ENCODE results near the gene FAM53A. TPM values are rescaled to one million over a fixed set of nuclear protein-coding genes. Genes with fewer than 3 reads are reported as not detected.

Gene FAM53A
- total and polyA plus RNA-seq, 2 of the 4 experiments (the other 2 are of a cell fraction), result 2.0 to 3.1 TPM

- Histone ChIP-seq H2AK9ac (replicated peaks; ENCODE audit: low read depth, low read length, poor library complexity) (no peak overlapping the region), H3K18ac (ENCODE audit: low read depth, low read length) (no peak overlapping the region), H3K9me3 (ENCODE audit: control insufficient read depth, insufficient read depth, low read length) (no peaks in the 10 kb centered on the region), H3K23ac (ENCODE audit: low read depth, low read length) (no peak overlapping the region), H3K9ac (ENCODE audit: low read depth, low read length) (no peak overlapping the region), H4K8ac (ENCODE audit: low read depth in 2 of 2, low read length in 2 of 2) (no peak overlapping the region), H4K5ac (ENCODE audit: low read depth, low read length) (no peak overlapping the region), H3K27ac (ENCODE audit: insufficient read depth, low read length) (no peak overlapping the region), H3K4ac (ENCODE audit: low read depth, low read length) (no peak overlapping the region), H3K4me2 (ENCODE audit: low read depth, low read length) (no peak overlapping the region), H4K91ac (ENCODE audit: insufficient read depth, low read depth, low read length) (no peak overlapping the region), H3K36me3 (ENCODE audit: control insufficient read depth, insufficient read depth, low read length) (no peaks in the 10 kb centered on the region), H2BK120ac (ENCODE audit: low read depth, low read length) (no peak overlapping the region), H3K27me3 (ENCODE audit: control insufficient read depth, insufficient read depth, low read length) (no peaks in the 10 kb centered on the region), H3K14ac (replicated peaks; ENCODE audit: low read depth, low read length) (no peak overlapping the region), H2AFZ (replicated peaks; ENCODE audit: low read length, poor library complexity) (no peak overlapping the region), H2BK15ac (ENCODE audit: low read depth, low read length) (no peak overlapping the region), H3K56ac (ENCODE audit: extremely low read depth, insufficient read depth, low read length) (no peak overlapping the region), H3K79me1 (ENCODE audit: low read depth in 1 of 2, low read length in 2 of 2) (no peaks in the 10 kb centered on the region), H3K9me1 (ENCODE audit: insufficient read depth, low read length) (no peaks in the 10 kb centered on the region; the same call in 1 of the 2 replicates), H3K4me1 (ENCODE audit: control insufficient read depth, insufficient read depth, low read length) (no peaks in the 10 kb centered on the region), H2BK5ac (ENCODE audit: low read depth, low read length, poor library complexity, severe bottlenecking) (no peak overlapping the region), H3K4me3 (ENCODE audit: insufficient read depth, low read depth, low read length) (no peak overlapping the region), H2AK5ac (ENCODE audit: low read depth, low read length) (no peak overlapping the region), H2BK20ac (ENCODE audit: low read depth, low read length) (no peak overlapping the region), H4K20me1 (ENCODE audit: insufficient read depth, low read length) (no peaks in the 10 kb centered on the region)
- WGBS, 2 experiments (ENCODE audit: extremely low coverage in 2 of 2, insufficient read length in 1 of 2), result 93% methylated on average over 14 of the region's 21 CpGs; no CpG with 5 or more reads in 1 of the 2 experiments
- intact Hi-C loops (cut with micrococcal nuclease), result no loop called here
- TF ChIP-seq CHD1 (IDR thresholded peaks at IDR 0.05; ENCODE audit: low read depth, low read length), result no peak
- TF ChIP-seq MAZ (IDR thresholded peaks at IDR 0.05; ENCODE audit: borderline replicate concordance, low read depth, low read length), result no peak
- TF ChIP-seq USF2 (IDR thresholded peaks at IDR 0.05; ENCODE audit: low read depth, low read length), result no peak
- no peak for TF ChIP-seq RFX5 (IDR thresholded peaks at IDR 0.05; ENCODE audit: low read depth, low read length)
- no peak for TF ChIP-seq FOS (IDR thresholded peaks at IDR 0.05; ENCODE audit: low read depth, low read length)
- no peak for TF ChIP-seq RAD21 (IDR thresholded peaks at IDR 0.05; ENCODE audit: low read length)
- no peak for TF ChIP-seq MAFK (IDR thresholded peaks at IDR 0.05; ENCODE audit: low read depth, low read length)
- TF ChIP-seq SMC3 (IDR thresholded peaks at IDR 0.05; ENCODE audit: low read depth, low read length), result no peak
- no peak for TF ChIP-seq CEBPB (IDR thresholded peaks at IDR 0.05; ENCODE audit: low read depth, low read length)
- no peak for TF ChIP-seq RCOR1 (IDR thresholded peaks at IDR 0.05; ENCODE audit: insufficient replicate concordance, low read length)
- TF ChIP-seq NFE2L2 (IDR thresholded peaks at IDR 0.05; ENCODE audit: low read depth, low read length), result no peak
- TF ChIP-seq CTCF (conservative IDR thresholded peaks at IDR 0.05; ENCODE audit: low read depth, low read length), result no peak
- no peak for TF ChIP-seq MXI1 (IDR thresholded peaks at IDR 0.05; ENCODE audit: borderline replicate concordance, low read depth, low read length)
- TF ChIP-seq BHLHE40 (IDR thresholded peaks at IDR 0.05; ENCODE audit: low read depth, low read length), result no peak
- TF ChIP-seq POLR2A (IDR thresholded peaks at IDR 0.05; ENCODE audit: low read depth, low read length), result no peak
- TF ChIP-seq ELK1 (IDR thresholded peaks at IDR 0.05; ENCODE audit: borderline replicate concordance, low read depth, low read length), result no peak
- CTCF ChIA-PET, result no interaction called here
- no peak for DNase-seq
- no peak for ATAC-seq (ENCODE audit: low read depth)
- dilution Hi-C loops (cut with HindIII; ENCODE audit: low sequenced_read_pairs, unreplicated experiment), result no loop called here
- no TSS peak for BruUV-seq (replicated peaks)
- POLR2A ChIA-PET (ENCODE audit: unreplicated experiment), result no interaction called here
- in situ Hi-C loops (cut with MboI; ENCODE audit: low sequenced_read_pairs), result no loop called here
These were observed 14.3 kb downstream of the FAM53A start for GRCh38 chr4:1669850-1670249.
